Measurements from ENCODE around the gene RPTOR. TPM values are rescaled to one million over a fixed set of nuclear protein-coding genes. Genes with fewer than 3 reads are reported as not detected.

RPTOR gene
- total RNA-seq, 4 donors from 2014 or later = 23.6 to 37.0 (median 27.8) TPM

- DNase-seq (ENCODE audit: low spot score) = no peak
- TF ChIP-seq CTCF (IDR thresholded peaks at IDR 0.05) = no peak
- peak; percentile 56 for ATAC-seq (ENCODE audit: low FRiP score)
These were observed 397.2 kb downstream of the RPTOR start for GRCh38 chr17:80941743-80942422.

- ATAC-seq (ENCODE audit: low FRiP score) (peak; percentile 65), DNase-seq (ENCODE audit: low spot score) (peak; percentile 73)
- TF ChIP-seq CTCF (IDR thresholded peaks at IDR 0.05) = no peak
These were observed 398.0 kb downstream of the RPTOR start for GRCh38 chr17:80942423-80943345.

- TF ChIP-seq CTCF (IDR thresholded peaks at IDR 0.05) = no peak
- ATAC-seq (ENCODE audit: low FRiP score) (no peak), DNase-seq (ENCODE audit: low spot score) (no peak)
These were observed 398.9 kb downstream of the RPTOR start for GRCh38 chr17:80943346-80944145.

- TF ChIP-seq CTCF (IDR thresholded peaks at IDR 0.05) = no peak
- DNase-seq (ENCODE audit: low spot score) (no peak), ATAC-seq (ENCODE audit: low FRiP score) (no peak)
These were observed 399.7 kb downstream of the RPTOR start for GRCh38 chr17:80944326-80944725.

GRCh38 chr17:80945736-80946135 lies 401.1 kb downstream of the RPTOR start:
- DNase-seq (ENCODE audit: low spot score) (no peak), ATAC-seq (ENCODE audit: low FRiP score) (no peak)
- TF ChIP-seq CTCF (IDR thresholded peaks at IDR 0.05) = no peak

GRCh38 chr17:80946449-80946848 lies 401.8 kb downstream of the RPTOR start:
- DNase-seq (ENCODE audit: low spot score) (no peak), ATAC-seq (ENCODE audit: low FRiP score) (no peak)
- no peak for TF ChIP-seq CTCF (IDR thresholded peaks at IDR 0.05)
